Astrocyte (in vitro differentiated cells and primary cell): Measurements from ENCODE around the gene CUEDC2.

Source experiments
- EZH2 ChIP-seq: IDR thresholded peaks from 2 replicates; pipeline ENCODE4 v1.6.1; 2012; ENCODE audit warnings: mild to moderate bottlenecking, low read length, inconsistent platforms; ENCODE audit not compliant: insufficient read depth
- TF ChIP-seq, protein P1 (sequence below): IDR thresholded peaks from 2 replicates; pipeline ENCODE4 v1.5.1; 2011; ENCODE audit warnings: low read depth, mild to moderate bottlenecking, inconsistent platforms, low read length, moderate library complexity; ENCODE audit not compliant: insufficient read depth

DNA sequence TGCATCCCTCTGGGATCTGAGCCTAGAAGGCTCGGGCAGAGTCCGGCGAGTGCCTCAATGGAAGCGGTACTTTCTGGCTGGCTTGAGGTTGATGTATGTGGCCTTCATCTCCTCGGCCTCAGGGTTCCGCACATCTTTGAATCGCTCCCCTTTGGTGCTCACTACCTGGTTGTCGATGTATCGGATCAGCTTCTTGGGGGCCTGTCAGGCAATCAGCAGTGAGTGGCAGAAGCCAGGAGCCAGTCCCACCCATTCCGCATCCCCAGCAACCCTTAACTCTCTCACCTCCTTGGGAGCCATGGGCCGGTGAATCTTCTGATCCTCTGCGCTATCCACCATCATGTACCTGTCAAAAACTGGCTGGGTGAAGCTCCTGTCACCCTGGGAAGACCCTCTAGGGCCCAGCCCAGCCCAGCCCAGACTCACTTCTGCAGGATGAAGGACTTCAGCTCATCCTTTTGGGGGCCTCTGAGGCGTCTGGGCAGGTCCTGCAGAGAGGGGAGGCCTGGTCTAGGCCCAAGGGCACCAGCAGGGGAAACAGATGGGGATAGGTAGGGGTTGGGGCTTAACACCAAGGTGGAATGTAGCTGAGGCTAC, 8.9 kb downstream of the CUEDC2 start:
- TF ChIP-seq, protein P1, sequence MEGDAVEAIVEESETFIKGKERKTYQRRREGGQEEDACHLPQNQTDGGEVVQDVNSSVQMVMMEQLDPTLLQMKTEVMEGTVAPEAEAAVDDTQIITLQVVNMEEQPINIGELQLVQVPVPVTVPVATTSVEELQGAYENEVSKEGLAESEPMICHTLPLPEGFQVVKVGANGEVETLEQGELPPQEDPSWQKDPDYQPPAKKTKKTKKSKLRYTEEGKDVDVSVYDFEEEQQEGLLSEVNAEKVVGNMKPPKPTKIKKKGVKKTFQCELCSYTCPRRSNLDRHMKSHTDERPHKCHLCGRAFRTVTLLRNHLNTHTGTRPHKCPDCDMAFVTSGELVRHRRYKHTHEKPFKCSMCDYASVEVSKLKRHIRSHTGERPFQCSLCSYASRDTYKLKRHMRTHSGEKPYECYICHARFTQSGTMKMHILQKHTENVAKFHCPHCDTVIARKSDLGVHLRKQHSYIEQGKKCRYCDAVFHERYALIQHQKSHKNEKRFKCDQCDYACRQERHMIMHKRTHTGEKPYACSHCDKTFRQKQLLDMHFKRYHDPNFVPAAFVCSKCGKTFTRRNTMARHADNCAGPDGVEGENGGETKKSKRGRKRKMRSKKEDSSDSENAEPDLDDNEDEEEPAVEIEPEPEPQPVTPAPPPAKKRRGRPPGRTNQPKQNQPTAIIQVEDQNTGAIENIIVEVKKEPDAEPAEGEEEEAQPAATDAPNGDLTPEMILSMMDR = no peak
- TF ChIP-seq EZH2 = no peak
